HFF-Myc (cell line): Measurements from ENCODE around the gene PIK3CG.
"Not testable (repeated sequence)": the region's sequence is repeated elsewhere in the genome, so short reads cannot be mapped to it uniquely, and the experiment has no call there.

Experiments used
- DNase-seq: peaks from one replicate; pipeline ENCODE4 v3.0.0-alpha.2; 2011; ENCODE audit warnings: low read depth; ENCODE audit errors: extremely low read depth
- H3K4me3 ChIP-seq: replicated peaks from 2 replicates; pipeline ENCODE4 v1.5.1; 2011; ENCODE audit warnings: low read depth, mild to moderate bottlenecking, control low read depth, low read length
- TF ChIP-seq, protein P1 (sequence below): IDR thresholded peaks from 2 replicates; pipeline ENCODE4 v1.5.1; 2012; ENCODE audit warnings: mild to moderate bottlenecking, low read depth, low read length, control low read depth; ENCODE audit errors: missing control alignments

Gene PIK3CG

DNA sequence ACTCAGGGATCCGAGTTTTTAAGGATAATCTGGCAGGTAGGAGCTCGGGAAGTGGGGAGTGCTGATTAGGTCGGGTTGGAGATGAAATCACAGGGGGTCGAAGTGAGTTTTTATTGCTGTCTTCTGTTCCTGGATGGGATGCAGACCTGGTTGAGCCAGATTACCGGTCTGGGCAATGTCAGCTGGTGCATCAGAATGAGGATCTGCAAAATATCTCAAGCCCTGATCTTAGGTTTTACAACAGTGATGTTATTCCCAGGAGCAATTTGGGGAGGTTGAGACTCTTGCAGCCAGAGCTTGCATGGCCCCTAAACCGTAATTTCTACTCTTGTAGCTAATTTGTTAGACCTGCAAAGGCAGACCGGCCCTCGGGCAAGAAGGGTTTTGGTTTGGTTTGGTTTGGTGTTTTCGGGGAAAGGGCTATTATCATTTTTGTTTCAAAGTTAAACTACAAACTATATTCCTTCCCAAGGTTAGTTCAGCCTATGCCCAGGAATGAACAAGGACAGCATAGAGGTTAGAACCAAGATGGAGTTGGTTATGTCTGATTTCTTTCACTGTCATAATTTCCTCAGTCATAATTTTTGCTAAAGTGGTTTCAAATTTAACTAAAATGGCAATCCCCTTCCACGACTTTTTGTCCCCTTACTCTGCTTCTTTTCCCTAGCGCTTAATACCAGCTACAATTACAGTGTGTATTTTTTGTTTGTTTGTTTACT, 20.6 kb upstream of the PIK3CG start:
- no peak overlapping the region for H3K4me3 ChIP-seq
- DNase-seq, result no peak
- TF ChIP-seq, protein P1, sequence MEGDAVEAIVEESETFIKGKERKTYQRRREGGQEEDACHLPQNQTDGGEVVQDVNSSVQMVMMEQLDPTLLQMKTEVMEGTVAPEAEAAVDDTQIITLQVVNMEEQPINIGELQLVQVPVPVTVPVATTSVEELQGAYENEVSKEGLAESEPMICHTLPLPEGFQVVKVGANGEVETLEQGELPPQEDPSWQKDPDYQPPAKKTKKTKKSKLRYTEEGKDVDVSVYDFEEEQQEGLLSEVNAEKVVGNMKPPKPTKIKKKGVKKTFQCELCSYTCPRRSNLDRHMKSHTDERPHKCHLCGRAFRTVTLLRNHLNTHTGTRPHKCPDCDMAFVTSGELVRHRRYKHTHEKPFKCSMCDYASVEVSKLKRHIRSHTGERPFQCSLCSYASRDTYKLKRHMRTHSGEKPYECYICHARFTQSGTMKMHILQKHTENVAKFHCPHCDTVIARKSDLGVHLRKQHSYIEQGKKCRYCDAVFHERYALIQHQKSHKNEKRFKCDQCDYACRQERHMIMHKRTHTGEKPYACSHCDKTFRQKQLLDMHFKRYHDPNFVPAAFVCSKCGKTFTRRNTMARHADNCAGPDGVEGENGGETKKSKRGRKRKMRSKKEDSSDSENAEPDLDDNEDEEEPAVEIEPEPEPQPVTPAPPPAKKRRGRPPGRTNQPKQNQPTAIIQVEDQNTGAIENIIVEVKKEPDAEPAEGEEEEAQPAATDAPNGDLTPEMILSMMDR, result no peak

- DNase-seq, result no peak
- H3K4me3 ChIP-seq, result no peak overlapping the region
- TF ChIP-seq, protein P1, result no peak
Measured at GRCh38 chr7:106848049-106848448, 17.0 kb upstream of the PIK3CG start.

- peak; percentile 54 for DNase-seq
- TF ChIP-seq, protein P1, result no peak
- H3K4me3 ChIP-seq, result no peak overlapping the region
Measured at GRCh38 chr7:106848851-106849442, 16.1 kb upstream of the PIK3CG start.

- DNase-seq, H3K4me3 ChIP-seq: not testable (repeated sequence)
Measured at GRCh38 chr7:106851632-106852031, 13.4 kb upstream of the PIK3CG start.

DNA sequence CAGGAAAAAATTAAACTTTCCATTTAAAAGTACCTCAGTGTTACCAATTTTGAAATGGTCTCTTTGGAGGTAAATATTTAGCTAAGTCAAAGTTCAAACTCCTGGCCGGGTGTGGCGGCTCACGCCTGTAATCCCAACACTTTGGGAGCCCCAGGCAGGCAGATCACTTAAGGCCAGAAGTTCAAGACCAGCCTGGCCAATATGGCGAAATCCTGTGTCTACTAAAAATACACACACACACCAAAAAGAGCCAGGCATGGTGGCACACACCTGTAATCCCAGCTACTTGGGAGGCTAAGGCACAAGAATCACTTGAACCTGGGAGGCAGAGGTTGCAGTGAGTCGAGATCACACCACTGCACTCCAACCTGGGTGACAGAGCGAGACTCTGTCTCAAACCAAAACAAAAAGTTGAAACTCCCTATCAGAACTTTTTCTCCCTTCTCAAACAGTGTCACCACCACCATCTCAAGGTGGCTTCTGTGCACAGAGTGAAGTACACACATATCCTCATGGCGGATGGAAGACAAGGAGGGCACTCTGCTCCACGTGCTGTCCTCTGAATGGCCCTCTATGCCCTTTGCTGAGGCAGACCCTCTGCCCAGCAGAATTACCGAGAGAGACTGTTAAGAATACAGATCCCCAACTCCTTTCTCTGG, 11.7 kb upstream of the PIK3CG start:
- DNase-seq, result no peak
- H3K4me3 ChIP-seq, result no peak overlapping the region
- TF ChIP-seq, protein P1, result no peak

DNA sequence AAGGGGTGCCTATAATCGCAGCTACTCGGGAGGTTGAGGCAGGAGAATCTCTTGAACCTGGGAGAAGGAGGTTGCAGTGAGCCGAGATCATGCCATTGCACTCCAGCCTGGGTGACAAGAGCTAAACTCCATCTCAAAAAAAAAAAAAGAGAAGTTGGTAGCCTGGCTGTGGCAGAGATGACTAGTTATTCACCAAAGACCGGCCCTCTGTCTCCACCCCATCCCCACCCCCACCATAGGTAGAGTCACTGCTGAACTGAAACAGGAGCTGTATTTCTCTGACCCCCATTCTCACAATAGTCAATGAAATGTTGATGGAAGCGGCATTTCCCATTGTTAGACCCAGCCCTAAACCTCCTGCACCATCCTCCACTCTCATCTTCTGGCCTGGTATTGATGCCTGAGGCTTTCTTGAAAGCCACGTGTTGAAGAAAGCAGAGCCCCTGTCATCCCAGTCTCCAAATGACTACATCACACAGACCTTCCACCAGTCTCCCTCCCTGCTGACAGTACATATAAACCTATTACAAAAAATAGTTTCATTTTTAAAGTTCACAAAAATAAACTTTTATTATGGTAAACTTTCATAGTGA, 9.4 kb upstream of the PIK3CG start:
- H3K4me3 ChIP-seq, result no peak overlapping the region
- no peak for DNase-seq
- TF ChIP-seq, protein P1, result no peak
